Mammary epithelial cell (primary cell): ENCODE data around the gene LMNTD2.

Experiments used
- EZH2 ChIP-seq: IDR thresholded peaks from 2 replicates; pipeline ENCODE4 v1.6.1; 2012; ENCODE audit warnings: low read length, inconsistent platforms, borderline replicate concordance
- TF ChIP-seq, protein P1 (sequence below), 2 donors: IDR thresholded peaks in 1 of 2; conservative IDR thresholded peaks in 1 of 2; 2 replicates each; pipeline ENCODE4 v1.5.1; 2011 to 2012; ENCODE audit warnings: inconsistent platforms in 2 of 2, low read length in 2 of 2, mild to moderate bottlenecking in 2 of 2, control low read depth in 1 of 2, low read depth in 1 of 2; ENCODE audit not compliant: insufficient read depth in 1 of 2; ENCODE audit errors: extremely low read depth in 1 of 2

DNA sequence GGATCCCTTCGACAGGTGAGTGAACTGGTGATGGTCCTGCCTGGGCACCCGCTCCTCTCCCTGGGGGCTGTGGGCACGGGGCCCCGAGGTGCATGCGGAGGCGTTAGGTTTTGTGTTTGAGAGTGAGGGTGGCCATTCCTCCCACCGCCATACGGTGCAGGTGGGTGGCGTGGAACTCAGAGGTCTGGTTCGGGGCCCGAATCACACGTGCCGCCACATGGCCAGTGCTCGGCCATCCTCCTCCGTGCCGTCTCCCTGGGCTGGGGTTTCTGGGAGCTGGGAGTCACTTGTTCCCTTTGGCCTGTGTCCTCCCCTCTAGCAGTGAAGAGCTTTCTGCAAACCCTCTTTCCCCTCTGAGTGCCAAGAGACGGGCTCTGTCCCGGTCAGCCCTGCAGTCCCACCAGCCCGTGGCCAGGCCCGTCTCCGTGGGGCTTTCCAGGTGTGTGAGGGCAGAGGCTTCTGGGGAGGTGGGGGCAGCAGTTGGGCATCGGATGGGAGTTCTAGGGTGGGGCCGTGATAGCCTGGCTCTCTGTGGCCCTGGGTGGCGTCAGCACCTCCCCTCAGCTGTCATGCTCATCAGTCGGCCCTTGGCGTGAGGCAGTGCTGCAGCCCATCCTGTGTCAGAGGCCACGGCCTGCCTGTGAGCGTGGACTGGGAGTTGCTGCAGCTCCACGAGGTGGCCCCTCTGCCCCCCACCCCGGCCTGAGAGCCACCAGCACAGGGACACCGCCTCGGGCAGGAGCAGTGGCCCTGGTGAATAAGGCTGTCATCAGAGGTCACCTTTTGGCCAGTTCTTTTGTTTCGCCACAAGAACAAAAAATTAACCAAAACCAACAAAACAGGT is 45.0 kb upstream of the LMNTD2 start:
- TF ChIP-seq, protein P1, sequence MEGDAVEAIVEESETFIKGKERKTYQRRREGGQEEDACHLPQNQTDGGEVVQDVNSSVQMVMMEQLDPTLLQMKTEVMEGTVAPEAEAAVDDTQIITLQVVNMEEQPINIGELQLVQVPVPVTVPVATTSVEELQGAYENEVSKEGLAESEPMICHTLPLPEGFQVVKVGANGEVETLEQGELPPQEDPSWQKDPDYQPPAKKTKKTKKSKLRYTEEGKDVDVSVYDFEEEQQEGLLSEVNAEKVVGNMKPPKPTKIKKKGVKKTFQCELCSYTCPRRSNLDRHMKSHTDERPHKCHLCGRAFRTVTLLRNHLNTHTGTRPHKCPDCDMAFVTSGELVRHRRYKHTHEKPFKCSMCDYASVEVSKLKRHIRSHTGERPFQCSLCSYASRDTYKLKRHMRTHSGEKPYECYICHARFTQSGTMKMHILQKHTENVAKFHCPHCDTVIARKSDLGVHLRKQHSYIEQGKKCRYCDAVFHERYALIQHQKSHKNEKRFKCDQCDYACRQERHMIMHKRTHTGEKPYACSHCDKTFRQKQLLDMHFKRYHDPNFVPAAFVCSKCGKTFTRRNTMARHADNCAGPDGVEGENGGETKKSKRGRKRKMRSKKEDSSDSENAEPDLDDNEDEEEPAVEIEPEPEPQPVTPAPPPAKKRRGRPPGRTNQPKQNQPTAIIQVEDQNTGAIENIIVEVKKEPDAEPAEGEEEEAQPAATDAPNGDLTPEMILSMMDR (conservative IDR thresholded peaks at IDR 0.05 in 1 of 2, IDR thresholded peaks at IDR 0.05 in 1 of 2; ENCODE audit: extremely low read depth in 1 of 2, insufficient read depth in 1 of 2, low read depth in 1 of 2, low read length in 2 of 2): no peak
- TF ChIP-seq EZH2: no peak
